Liver (tissue), 9 donors: ENCODE data around the gene ACP1. TPM values are rescaled to one million over a fixed set of nuclear protein-coding genes. Genes with fewer than 3 reads are reported as not detected.

Experiments used
- DNase-seq: peaks from one replicate; pipeline ENCODE4 v3.0.0-alpha.2; 2017; ENCODE audit warnings: low spot score
- H3K27ac ChIP-seq, 2 donors: one replicate each; pipeline ENCODE4 v1.7.0; 2013; ENCODE audit warnings: inconsistent platforms in 2 of 2, low read length in 2 of 2, control low read depth in 1 of 2, low read depth in 1 of 2, mild to moderate bottlenecking in 1 of 2
- H3K27me3 ChIP-seq, 4 donors: one replicate each; pipeline versions ENCODE4 v1.6.1 to v1.7.0; 2013; ENCODE audit warnings: low read length in 3 of 4, inconsistent platforms in 1 of 4, mild to moderate bottlenecking in 1 of 4, moderate library complexity in 1 of 4; ENCODE audit not compliant: control insufficient read depth in 4 of 4, insufficient read depth in 4 of 4
- H3K36me3 ChIP-seq, 4 donors: one replicate each; pipeline versions ENCODE4 v1.6.1 to v1.7.0; 2013; ENCODE audit warnings: low read length in 3 of 4, mild to moderate bottlenecking in 3 of 4, low read depth in 1 of 4, moderate library complexity in 1 of 4; ENCODE audit not compliant: control insufficient read depth in 4 of 4, insufficient read depth in 3 of 4
- H3K4me1 ChIP-seq, 4 donors: one replicate each; pipeline versions ENCODE4 v1.6.1 to v1.7.0; 2013; ENCODE audit warnings: low read length in 3 of 4, mild to moderate bottlenecking in 3 of 4, moderate library complexity in 1 of 4; ENCODE audit not compliant: control insufficient read depth in 4 of 4, insufficient read depth in 4 of 4
- H3K4me3 ChIP-seq, 3 donors: one replicate each; pipeline versions ENCODE4 v1.6.1 to v1.7.0; 2013; ENCODE audit warnings: low read length in 3 of 3, control low read depth in 1 of 3, low read depth in 1 of 3, mild to moderate bottlenecking in 1 of 3
- H3K9ac ChIP-seq, 2 donors: one replicate each; pipeline ENCODE4 v1.7.0; 2013; ENCODE audit warnings: low read length in 2 of 2, mild to moderate bottlenecking in 2 of 2, moderate library complexity in 2 of 2, control low read depth in 1 of 2, low read depth in 1 of 2
- H3K9me3 ChIP-seq, 4 donors: one replicate each; pipeline versions ENCODE4 v1.6.1 to v1.7.0; 2013; ENCODE audit warnings: low read length in 3 of 4; ENCODE audit not compliant: control insufficient read depth in 4 of 4
- EGR1 ChIP-seq, 2 donors: IDR thresholded peaks; 2 replicates each; pipeline ENCODE4 v1.6.1; 2016 to 2018; ENCODE audit warnings: antibody characterized with exemption in 2 of 2, low read depth in 2 of 2
- FOXA1 ChIP-seq: IDR thresholded peaks from 2 replicates; pipeline ENCODE4 v1.6.1; 2016; ENCODE audit warnings: antibody characterized with exemption
- HNF4A ChIP-seq, 2 donors: conservative IDR thresholded peaks; 2 replicates each; pipeline ENCODE4 v1.6.1; 2016; ENCODE audit warnings: antibody characterized with exemption in 2 of 2, mild to moderate bottlenecking in 2 of 2
- HNF4G ChIP-seq: IDR thresholded peaks from 2 replicates; pipeline ENCODE4 v1.6.1; 2016; ENCODE audit warnings: antibody characterized with exemption
- JUND ChIP-seq, 2 donors: IDR thresholded peaks; 2 replicates each; pipeline ENCODE4 v1.6.1; 2016; ENCODE audit warnings: antibody characterized with exemption in 2 of 2
- NR2F2 ChIP-seq: IDR thresholded peaks from 2 replicates; pipeline ENCODE4 v1.6.1; 2016; ENCODE audit warnings: antibody characterized with exemption
- RAD21 ChIP-seq, 2 donors: IDR thresholded peaks; 2 replicates each; pipeline ENCODE4 v1.6.1; 2016; ENCODE audit warnings: antibody characterized with exemption in 2 of 2, mild to moderate bottlenecking in 2 of 2
- RXRA ChIP-seq, 2 donors: IDR thresholded peaks; 2 replicates each; pipeline ENCODE4 v1.6.1; 2017 to 2018; ENCODE audit warnings: antibody characterized with exemption in 2 of 2, mild to moderate bottlenecking in 1 of 2
- TAF1 ChIP-seq: conservative IDR thresholded peaks from 2 replicates; pipeline ENCODE4 v1.6.1; 2016; ENCODE audit warnings: antibody characterized with exemption, mild to moderate bottlenecking
- YY1 ChIP-seq: IDR thresholded peaks from 2 replicates; pipeline ENCODE4 v1.6.1; 2016; ENCODE audit warnings: antibody characterized with exemption, mild to moderate bottlenecking
- WGBS: extraction: QIAGEN DNeasy Blood & Tissue Kit; methylation state at CpG from one replicate; pipeline ENCODE4 v1.1.7; 2013; 5-methylcytosine and 5-hydroxymethylcytosine counted together
- polyA plus RNA-seq, 2 donors: library from polyadenylated mRNA; stranded (reverse) in 1 of 2; unstranded in 1 of 2; fragments of 200-250 nt in 1 of 2; fragments of >200 nt in 1 of 2; fragmentation: Nextera tagmentation in 1 of 2; extraction: Ambion mirVana in 1 of 2; gene quantifications; one replicate each; pipeline versions ENCODE4 v1.2.1 to v1.2.3, GENCODE V29; 2013 to 2015
- total RNA-seq, 2 donors: library from RNA; depleted of rRNA; stranded (reverse); fragments of >200 nt; gene quantifications; one replicate each; pipeline ENCODE4 v1.2.3, GENCODE V29; 2014
- TF ChIP-seq, protein P1 (sequence below): IDR thresholded peaks from 2 replicates; pipeline ENCODE4 v1.6.1; 2016; ENCODE audit warnings: antibody characterized with exemption
- TF ChIP-seq, protein P2 (sequence below): IDR thresholded peaks from 2 replicates; pipeline ENCODE4 v1.6.1; 2016; ENCODE audit warnings: antibody characterized with exemption, mild to moderate bottlenecking
- TF ChIP-seq, protein P3 (sequence below): IDR thresholded peaks from 2 replicates; pipeline ENCODE4 v1.6.1; 2016; ENCODE audit warnings: antibody characterized with exemption
- TF ChIP-seq, protein P4 (sequence below): IDR thresholded peaks from 2 replicates; pipeline ENCODE4 v1.6.1; 2016; ENCODE audit warnings: antibody characterized with exemption
- donor health status: healthy.
- donor health status: healthy.
- donor health status: healthy.
- donor health status: healthy.
- donor health status: healthy.

The ACP1 gene
- total and polyA plus RNA-seq, 4 donors = 59.9 to 115 (median 75.7) TPM

DNA sequence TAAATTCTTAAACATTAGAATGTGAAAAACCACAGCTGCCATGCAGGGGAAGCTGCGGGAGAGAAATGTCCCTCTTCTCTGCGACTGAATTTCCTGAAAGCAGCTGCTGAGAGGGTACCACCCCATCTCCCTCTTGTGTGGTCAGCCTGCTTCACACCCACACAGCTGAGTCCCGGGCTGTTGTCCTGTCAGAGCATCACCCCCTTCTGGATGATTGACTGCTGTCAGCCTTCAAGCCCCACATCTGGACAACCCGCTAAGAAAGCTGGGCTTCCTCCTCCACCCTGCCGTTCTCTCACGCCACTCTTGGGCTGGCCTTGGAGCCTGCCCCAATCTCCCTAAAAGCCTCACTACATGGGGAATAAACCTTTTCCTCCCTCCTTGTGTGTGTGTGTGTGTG is 26.9 kb upstream of the ACP1 start:
- Histone ChIP-seq H3K9ac (no peak overlapping the region), H3K4me1 (peaks cover 0 to 10% (median 3%) of the 10 kb centered on the region in 4 donors), H3K36me3 (peaks cover 0 to 3% (median 0%) of the 10 kb centered on the region in 4 donors), H3K4me3 (no peak overlapping the region), H3K27ac (no peak overlapping the region), H3K27me3 (no peaks in the 10 kb centered on the region), H3K9me3 (no peaks in the 10 kb centered on the region)
- TF ChIP-seq, protein P1, sequence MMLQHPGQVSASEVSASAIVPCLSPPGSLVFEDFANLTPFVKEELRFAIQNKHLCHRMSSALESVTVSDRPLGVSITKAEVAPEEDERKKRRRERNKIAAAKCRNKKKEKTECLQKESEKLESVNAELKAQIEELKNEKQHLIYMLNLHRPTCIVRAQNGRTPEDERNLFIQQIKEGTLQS = no peak
- no peak for TF ChIP-seq HNF4A (conservative IDR thresholded peaks at IDR 0.05)
- 87% methylated on average over 6 of the region's 6 CpGs for WGBS
- DNase-seq = no peak

DNA sequence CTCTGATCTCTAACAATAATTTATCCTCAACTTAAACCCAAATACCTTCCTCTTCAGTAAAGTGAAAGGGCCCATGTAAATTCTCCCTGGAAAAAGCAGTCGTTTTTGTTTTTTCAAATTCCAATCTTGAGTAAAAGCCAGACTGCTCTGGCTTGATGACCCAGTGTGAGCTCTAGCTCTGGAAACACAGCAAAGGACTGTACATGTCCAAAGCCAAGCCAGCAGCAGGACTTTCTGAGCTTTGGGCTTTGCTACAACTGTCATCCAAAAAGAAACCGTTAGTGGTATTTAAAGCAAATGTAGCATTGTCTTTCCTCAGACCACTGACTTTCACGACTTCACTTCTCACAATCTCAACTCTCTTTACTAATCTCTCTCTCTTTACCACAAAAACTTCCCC is 26.3 kb upstream of the ACP1 start:
- Histone ChIP-seq H3K27ac (no peak overlapping the region), H3K9me3 (no peaks in the 10 kb centered on the region), H3K27me3 (no peaks in the 10 kb centered on the region), H3K4me3 (no peak overlapping the region), H3K9ac (no peak overlapping the region), H3K4me1 (peaks cover 0 to 7% (median 3%) of the 10 kb centered on the region in 4 donors), H3K36me3 (peaks cover 0 to 3% (median 1%) of the 10 kb centered on the region in 4 donors)
- TF ChIP-seq, protein P1 = no peak
- TF ChIP-seq FOXA1 (no peak), TAF1 (no peak), HNF4G (no peak)
- DNase-seq = no peak
- 72% methylated on average over 3 of the region's 3 CpGs for WGBS

DNA sequence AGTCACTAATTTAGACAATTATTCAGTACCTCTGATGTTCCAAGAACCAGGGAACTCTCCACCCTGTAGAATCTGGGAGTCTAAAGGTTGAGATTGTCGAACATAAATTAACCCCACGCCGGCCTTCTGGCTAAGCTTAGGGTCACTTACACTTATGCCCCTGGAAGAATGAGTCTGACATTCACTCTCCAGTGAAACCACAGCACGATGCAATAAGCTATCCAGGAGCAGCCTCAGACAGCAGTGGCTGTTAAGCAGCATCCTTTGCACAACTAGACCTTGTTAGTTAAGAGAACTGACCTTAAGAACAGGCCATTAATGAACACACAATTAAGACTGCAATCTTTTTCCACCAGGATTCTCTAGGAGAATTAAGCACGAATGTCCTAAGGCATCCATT is 25.9 kb upstream of the ACP1 start:
- WGBS = 92% methylated on average over 5 of the region's 5 CpGs
- Histone ChIP-seq H3K9me3 (no peaks in the 10 kb centered on the region), H3K4me3 (no peak overlapping the region), H3K9ac (no peak overlapping the region), H3K27me3 (no peaks in the 10 kb centered on the region), H3K4me1 (peaks cover 0 to 7% (median 3%) of the 10 kb centered on the region in 4 donors), H3K27ac (no peak overlapping the region), H3K36me3 (peaks cover 0 to 6% (median 1%) of the 10 kb centered on the region in 4 donors)
- no peak for DNase-seq
- TF ChIP-seq JUND (IDR thresholded peaks at IDR 0.05) = no peak
- TF ChIP-seq, protein P2, sequence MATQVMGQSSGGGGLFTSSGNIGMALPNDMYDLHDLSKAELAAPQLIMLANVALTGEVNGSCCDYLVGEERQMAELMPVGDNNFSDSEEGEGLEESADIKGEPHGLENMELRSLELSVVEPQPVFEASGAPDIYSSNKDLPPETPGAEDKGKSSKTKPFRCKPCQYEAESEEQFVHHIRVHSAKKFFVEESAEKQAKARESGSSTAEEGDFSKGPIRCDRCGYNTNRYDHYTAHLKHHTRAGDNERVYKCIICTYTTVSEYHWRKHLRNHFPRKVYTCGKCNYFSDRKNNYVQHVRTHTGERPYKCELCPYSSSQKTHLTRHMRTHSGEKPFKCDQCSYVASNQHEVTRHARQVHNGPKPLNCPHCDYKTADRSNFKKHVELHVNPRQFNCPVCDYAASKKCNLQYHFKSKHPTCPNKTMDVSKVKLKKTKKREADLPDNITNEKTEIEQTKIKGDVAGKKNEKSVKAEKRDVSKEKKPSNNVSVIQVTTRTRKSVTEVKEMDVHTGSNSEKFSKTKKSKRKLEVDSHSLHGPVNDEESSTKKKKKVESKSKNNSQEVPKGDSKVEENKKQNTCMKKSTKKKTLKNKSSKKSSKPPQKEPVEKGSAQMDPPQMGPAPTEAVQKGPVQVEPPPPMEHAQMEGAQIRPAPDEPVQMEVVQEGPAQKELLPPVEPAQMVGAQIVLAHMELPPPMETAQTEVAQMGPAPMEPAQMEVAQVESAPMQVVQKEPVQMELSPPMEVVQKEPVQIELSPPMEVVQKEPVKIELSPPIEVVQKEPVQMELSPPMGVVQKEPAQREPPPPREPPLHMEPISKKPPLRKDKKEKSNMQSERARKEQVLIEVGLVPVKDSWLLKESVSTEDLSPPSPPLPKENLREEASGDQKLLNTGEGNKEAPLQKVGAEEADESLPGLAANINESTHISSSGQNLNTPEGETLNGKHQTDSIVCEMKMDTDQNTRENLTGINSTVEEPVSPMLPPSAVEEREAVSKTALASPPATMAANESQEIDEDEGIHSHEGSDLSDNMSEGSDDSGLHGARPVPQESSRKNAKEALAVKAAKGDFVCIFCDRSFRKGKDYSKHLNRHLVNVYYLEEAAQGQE = no peak

DNA sequence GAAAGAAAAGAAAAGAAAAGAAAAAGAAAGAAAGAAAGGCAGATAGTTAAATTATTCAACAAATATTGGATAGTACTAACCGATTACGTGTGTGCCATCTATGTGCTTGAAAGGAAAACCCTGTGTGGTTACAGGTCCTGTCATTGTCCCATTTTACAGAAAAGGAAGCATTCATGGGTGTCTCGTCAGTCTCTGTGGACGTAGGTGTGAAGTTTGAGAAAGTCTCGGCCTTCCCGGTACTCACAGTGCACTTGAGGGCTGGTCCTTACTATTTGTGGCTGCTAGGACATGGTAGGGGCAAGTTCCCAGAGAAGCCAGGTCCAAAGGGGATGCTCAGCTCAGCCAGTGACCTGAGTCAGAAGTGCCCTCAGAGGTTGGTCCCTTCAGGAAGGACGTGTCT is 20.2 kb upstream of the ACP1 start:
- DNase-seq = no peak
- Histone ChIP-seq H3K9ac (no peak overlapping the region), H3K9me3 (no peaks in the 10 kb centered on the region), H3K4me3 (no peak overlapping the region), H3K27ac (no peak overlapping the region), H3K4me1 (no peaks in the 10 kb centered on the region), H3K36me3 (peaks cover 0 to 10% (median 3%) of the 10 kb centered on the region in 4 donors), H3K27me3 (no peaks in the 10 kb centered on the region)
- 97% methylated on average over 7 of the region's 7 CpGs for WGBS
- TF ChIP-seq, protein P1 = no peak
- TF ChIP-seq, protein P3, sequence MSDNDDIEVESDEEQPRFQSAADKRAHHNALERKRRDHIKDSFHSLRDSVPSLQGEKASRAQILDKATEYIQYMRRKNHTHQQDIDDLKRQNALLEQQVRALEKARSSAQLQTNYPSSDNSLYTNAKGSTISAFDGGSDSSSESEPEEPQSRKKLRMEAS = no peak
- no peak for TF ChIP-seq JUND (IDR thresholded peaks at IDR 0.05)
- TF ChIP-seq, protein P4, sequence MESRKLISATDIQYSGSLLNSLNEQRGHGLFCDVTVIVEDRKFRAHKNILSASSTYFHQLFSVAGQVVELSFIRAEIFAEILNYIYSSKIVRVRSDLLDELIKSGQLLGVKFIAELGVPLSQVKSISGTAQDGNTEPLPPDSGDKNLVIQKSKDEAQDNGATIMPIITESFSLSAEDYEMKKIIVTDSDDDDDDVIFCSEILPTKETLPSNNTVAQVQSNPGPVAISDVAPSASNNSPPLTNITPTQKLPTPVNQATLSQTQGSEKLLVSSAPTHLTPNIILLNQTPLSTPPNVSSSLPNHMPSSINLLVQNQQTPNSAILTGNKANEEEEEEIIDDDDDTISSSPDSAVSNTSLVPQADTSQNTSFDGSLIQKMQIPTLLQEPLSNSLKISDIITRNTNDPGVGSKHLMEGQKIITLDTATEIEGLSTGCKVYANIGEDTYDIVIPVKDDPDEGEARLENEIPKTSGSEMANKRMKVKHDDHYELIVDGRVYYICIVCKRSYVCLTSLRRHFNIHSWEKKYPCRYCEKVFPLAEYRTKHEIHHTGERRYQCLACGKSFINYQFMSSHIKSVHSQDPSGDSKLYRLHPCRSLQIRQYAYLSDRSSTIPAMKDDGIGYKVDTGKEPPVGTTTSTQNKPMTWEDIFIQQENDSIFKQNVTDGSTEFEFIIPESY = no peak
- TF ChIP-seq RXRA (IDR thresholded peaks at IDR 0.05) = no peak
- TF ChIP-seq NR2F2 = no peak
- TF ChIP-seq RAD21 (IDR thresholded peaks at IDR 0.05) = no peak
- no peak for TF ChIP-seq YY1
- TF ChIP-seq EGR1 (IDR thresholded peaks at IDR 0.05; ENCODE audit: low read depth in 2 of 2) = no peak
